SK-N-SH (cell line): ENCODE measurements around the gene TRPM3. TPM values are rescaled to one million over a fixed set of nuclear protein-coding genes. Genes with fewer than 3 reads are reported as not detected.

ENCODE experiments used
- CTCF ChIA-PET: fragments of 300-600, 350-600 bp; formaldehyde crosslinking; extraction: SDS; loops from one replicate; lab custom pipeline; 2021; lab: Yijun Ruan, JAX
- POLR2A ChIA-PET: fragments of 350-600 bp; sonication (Branson Sonifier 250); formaldehyde crosslinking; extraction: SDS; loops from one replicate; lab custom pipeline; 2020; ENCODE audit warnings: antibody characterized with exemption, inconsistent platforms; lab: Yijun Ruan, JAX
- DNase-seq: peaks from one replicate; pipeline ENCODE4 v3.0.0; 2012
- H2AFZ ChIP-seq: fragments of 200-600 bp; sonication (generic); 2 replicates; pipeline ENCODE4 v1.8.1; 2016; ENCODE audit warnings: antibody characterized with exemption, mild to moderate bottlenecking, low read depth
- H3F3A ChIP-seq: fragments of 200-600 bp; sonication (generic); replicated peaks from 2 replicates; pipeline ENCODE3; 2016; ENCODE audit warnings: antibody characterized with exemption, mild to moderate bottlenecking; ENCODE audit not compliant: insufficient read depth
- H3K27ac ChIP-seq, 2 experiments: fragments of 200-500 bp in 1 of 2; fragments of 200-600 bp in 1 of 2; sonication (Bioruptor generic) in 1 of 2; sonication (generic), shearing (Covaris generic) in 1 of 2; 2 replicates each; pipeline versions ENCODE4 v1.5.1 to v1.6.1; 2014 to 2016; ENCODE audit warnings: low read depth in 2 of 2, inconsistent platforms in 1 of 2, low read length in 1 of 2, mild to moderate bottlenecking in 1 of 2, mixed read lengths in 1 of 2
- H3K27me3 ChIP-seq: fragments of 200-600 bp; sonication (generic), shearing (Covaris generic); 2 replicates; pipeline ENCODE4 v1.6.1; 2016; ENCODE audit warnings: mixed run types; ENCODE audit not compliant: insufficient read depth
- H3K36me3 ChIP-seq, 2 experiments: fragments of 200-500 bp in 1 of 2; fragments of 200-600 bp in 1 of 2; sonication (Bioruptor generic) in 1 of 2; sonication (generic) in 1 of 2; replicated peaks in 1 of 2; 2 replicates each; pipeline versions ENCODE3 to v1.5.1; 2014 to 2016; ENCODE audit warnings: low read length in 1 of 2, mild to moderate bottlenecking in 1 of 2; ENCODE audit not compliant: insufficient read depth in 2 of 2, control insufficient read depth in 1 of 2
- H3K4me1 ChIP-seq, 2 experiments: fragments of 200-500 bp in 1 of 2; fragments of 200-600 bp in 1 of 2; sonication (Bioruptor generic) in 1 of 2; sonication (generic), shearing (Covaris generic) in 1 of 2; 2 replicates each; pipeline versions ENCODE4 v1.5.1 to v1.6.1; 2014 to 2016; ENCODE audit warnings: low read depth in 1 of 2, low read length in 1 of 2, mixed run types in 1 of 2; ENCODE audit not compliant: insufficient read depth in 2 of 2, control insufficient read depth in 1 of 2
- H3K4me2 ChIP-seq: fragments of 200-600 bp; sonication (generic), shearing (Covaris generic); 2 replicates; pipeline ENCODE4 v1.6.1; 2017; ENCODE audit warnings: mixed run types
- H3K4me3 ChIP-seq, 2 experiments: fragments of 200-500 bp in 1 of 2; fragments of 200-600 bp in 1 of 2; sonication (Bioruptor generic) in 1 of 2; sonication (generic), shearing (Covaris generic) in 1 of 2; 2 replicates each; pipeline versions ENCODE4 v1.5.1 to v1.8.1; 2014 to 2016; ENCODE audit warnings: low read depth in 2 of 2, inconsistent platforms in 1 of 2, low read length in 1 of 2, mild to moderate bottlenecking in 1 of 2, mixed read lengths in 1 of 2, moderate library complexity in 1 of 2
- H3K79me2 ChIP-seq: fragments of 200-600 bp; sonication (generic); 2 replicates; pipeline ENCODE4 v1.8.1; 2017; ENCODE audit warnings: mild to moderate bottlenecking; ENCODE audit not compliant: insufficient read depth
- H3K9ac ChIP-seq: fragments of 200-600 bp; sonication (generic); 2 replicates; pipeline ENCODE4 v1.6.1; 2017; ENCODE audit warnings: mixed run types
- H3K9me2 ChIP-seq: fragments of 200-600 bp; sonication (generic); 2 replicates; pipeline ENCODE4 v1.6.1; 2017; ENCODE audit warnings: mixed run types
- H3K9me3 ChIP-seq: fragments of 200-600 bp; sonication (generic); 2 replicates; pipeline ENCODE4 v1.6.1; 2017; ENCODE audit warnings: mixed run types, mild to moderate bottlenecking, moderate library complexity
- H4K20me1 ChIP-seq: fragments of 200-600 bp; sonication (generic); 2 replicates; pipeline ENCODE4 v1.6.1; 2017; ENCODE audit warnings: mild to moderate bottlenecking, mixed run types; ENCODE audit not compliant: insufficient read depth
- CHD2 ChIP-seq: fragments of 150-350 bp; IDR thresholded peaks from 2 replicates; pipeline ENCODE4 v1.6.1; 2018; ENCODE audit warnings: low read length; ENCODE audit not compliant: partially characterized antibody
- ELF1 ChIP-seq: IDR thresholded peaks from 2 replicates; pipeline ENCODE4 v1.4.0; 2012
- EZH2phosphoT487 ChIP-seq: fragments of 200-600 bp; sonication (generic); IDR thresholded peaks from 2 replicates; pipeline ENCODE4 v1.6.1; 2017; ENCODE audit warnings: low read depth, mixed run types, mild to moderate bottlenecking, antibody characterized with exemption, moderate library complexity, borderline replicate concordance
- JUND ChIP-seq: IDR thresholded peaks from 2 replicates; pipeline ENCODE4 v1.4.0; 2012
- MEF2A ChIP-seq: IDR thresholded peaks from 2 replicates; pipeline ENCODE4 v1.4.0; 2012; ENCODE audit warnings: low read depth, borderline replicate concordance
- PBX3 ChIP-seq: IDR thresholded peaks from 2 replicates; pipeline ENCODE4; 2012
- POLR2AphosphoS5 ChIP-seq: IDR thresholded peaks from 2 replicates; pipeline ENCODE4 v1.6.1; 2012; ENCODE audit warnings: low read depth, low read length
- RAD21 ChIP-seq: IDR thresholded peaks from 2 replicates; pipeline ENCODE4 v1.6.1; 2012; ENCODE audit warnings: mild to moderate bottlenecking, low read length
- RCOR1 ChIP-seq: fragments of 150-350 bp; IDR thresholded peaks from 2 replicates; pipeline ENCODE4 v1.6.1; 2017; ENCODE audit warnings: antibody characterized with exemption, low read length
- REST ChIP-seq: IDR thresholded peaks from 2 replicates; pipeline ENCODE4 v1.6.1; 2012; ENCODE audit warnings: mild to moderate bottlenecking, low read depth, low read length, moderate library complexity
- RFX5 ChIP-seq: IDR thresholded peaks from 2 replicates; pipeline ENCODE4 v1.6.1; 2012; ENCODE audit warnings: mild to moderate bottlenecking, improper control_type of control experiment, low read length
- SMC3 ChIP-seq: IDR thresholded peaks from 2 replicates; pipeline ENCODE4 v1.6.1; 2012; ENCODE audit warnings: low read depth, low read length, improper control_type of control experiment
- TAF1 ChIP-seq: IDR thresholded peaks from 2 replicates; pipeline ENCODE4 v1.6.1; 2012; ENCODE audit warnings: low read depth, mild to moderate bottlenecking, low read length, moderate library complexity, borderline replicate concordance
- TCF12 ChIP-seq: IDR thresholded peaks from 2 replicates; pipeline ENCODE4 v1.4.0; 2012
- USF2 ChIP-seq: fragments of 150-350 bp; IDR thresholded peaks from 2 replicates; pipeline ENCODE4 v1.6.1; 2017; ENCODE audit warnings: antibody characterized with exemption, low read length, low read depth, borderline replicate concordance
- YY1 ChIP-seq: IDR thresholded peaks from 2 replicates; pipeline ENCODE4 v1.4.0; 2012; ENCODE audit warnings: low read depth, mild to moderate bottlenecking
- WGBS: methylation state at CpG from one replicate; pipeline ENCODE4 v1.1.6; 2017; ENCODE audit warnings: low lambda C conversion rate; 5-methylcytosine and 5-hydroxymethylcytosine counted together
- polyA plus RNA-seq, 3 experiments: library from polyadenylated mRNA; depleted of rRNA; stranded (reverse); fragments of >200 nt; gene quantifications; 2 replicates each; pipeline ENCODE4 v1.2.3, GENCODE V29; 2012

TRPM3 gene
- polyA plus RNA-seq, 1 of the 3 experiments (the other 2 are of a cell fraction): not detected

- WGBS: 0% methylated on average over 4 of the region's 4 CpGs
- peaks cover 9% of the 10 kb centered on the region; the same call in 1 of the 2 replicates for H3K27me3 ChIP-seq
- no peaks in the 10 kb centered on the region for H3K36me3 ChIP-seq
- ChIA-PET POLR2A (no interaction called here), CTCF (no interaction called here)
- no peak for DNase-seq
- H3K4me2 ChIP-seq: no peak overlapping the region
- H2AFZ ChIP-seq: no peak overlapping the region
- no peaks in the 10 kb centered on the region for H3K9me3 ChIP-seq
- no peaks in the 10 kb centered on the region for H4K20me1 ChIP-seq
- H3K79me2 ChIP-seq: no peaks in the 10 kb centered on the region
- H3K4me3 ChIP-seq: no peak overlapping the region
- H3K9me2 ChIP-seq: no peaks in the 10 kb centered on the region
- H3K4me1 ChIP-seq: no peaks in the 10 kb centered on the region
- no peak for TF ChIP-seq PBX3
- no peak for TF ChIP-seq REST
- TF ChIP-seq YY1: no peak
- no peak for TF ChIP-seq RFX5
- TF ChIP-seq POLR2AphosphoS5: no peak
- TF ChIP-seq CHD2: no peak
- TF ChIP-seq RCOR1: no peak
- no peak for TF ChIP-seq TAF1
- no peak for TF ChIP-seq USF2
- no peak for TF ChIP-seq JUND
- no peak for TF ChIP-seq MEF2A
- TF ChIP-seq RAD21: no peak
- no peak for TF ChIP-seq TCF12
- no peak for TF ChIP-seq EZH2phosphoT487
- TF ChIP-seq SMC3: no peak
- TF ChIP-seq ELF1: no peak
- no peak overlapping the region for H3K27ac ChIP-seq
- H3K9ac ChIP-seq: no peak overlapping the region
- H3F3A ChIP-seq: no peaks in the 10 kb centered on the region
Measured at GRCh38 chr9:70979966-70980365, 141.5 kb downstream of the TRPM3 start.
